ENCODE measurements around the gene TBCC.

The TBCC gene

GRCh38 chr6:42697268-42697655, 48.6 kb downstream of the TBCC start:
- in situ Hi-C loops (cut with MboI; ENCODE audit: low sequenced_read_pairs), result no loop called here

GRCh38 chr6:42696526-42697267, 49.2 kb downstream of the TBCC start:
- in situ Hi-C loops (cut with MboI; ENCODE audit: low sequenced_read_pairs), result no loop called here

GRCh38 chr6:42694586-42694985, 51.3 kb downstream of the TBCC start:
- in situ Hi-C loops (cut with MboI; ENCODE audit: low sequenced_read_pairs), result no loop called here

Data from HL-60/S4 (cell line).